ENCODE data around the gene ANKS1B.

The ANKS1B gene

GRCh38 chr12:99110868-99111267 is 873.9 kb downstream of the ANKS1B start:
- no peak overlapping the region for H3K9ac ChIP-seq (ENCODE audit: low read depth, low read length, poor library complexity, severe bottlenecking)
- H3K36me3 ChIP-seq (ENCODE audit: insufficient read depth, low read length): no peaks in the 10 kb centered on the region

GRCh38 chr12:99110212-99110611 is 874.5 kb downstream of the ANKS1B start:
- Histone ChIP-seq H2AFZ (ENCODE audit: low read length) (no peak overlapping the region), H3K27me3 (ENCODE audit: insufficient read depth, low read length, poor library complexity, severe bottlenecking) (no peaks in the 10 kb centered on the region), H4K20me1 (ENCODE audit: insufficient read depth, low read length, poor library complexity, severe bottlenecking) (no peaks in the 10 kb centered on the region), H3K79me2 (ENCODE audit: insufficient read depth, low read length) (no peaks in the 10 kb centered on the region), H3K9me2 (replicated peaks; ENCODE audit: low read depth, low read length) (no peaks in the 10 kb centered on the region), H3F3A (ENCODE audit: low read depth) (no peaks in the 10 kb centered on the region), H3K36me3 (ENCODE audit: insufficient read depth, low read length) (no peaks in the 10 kb centered on the region), H3K4me1 (ENCODE audit: insufficient read depth, low read length, poor library complexity, severe bottlenecking) (no peaks in the 10 kb centered on the region), H3K4me3 (ENCODE audit: low read length, poor library complexity, severe bottlenecking) (no peak overlapping the region), H3K9me3 (ENCODE audit: insufficient read depth, low read depth, low read length) (no peaks in the 10 kb centered on the region), H3K9ac (ENCODE audit: low read depth, low read length, poor library complexity, severe bottlenecking) (no peak overlapping the region), H3K4me2 (ENCODE audit: low read depth, low read length, poor library complexity, severe bottlenecking) (no peak overlapping the region)
- no peak for TF ChIP-seq EZH2phosphoT487 (IDR thresholded peaks at IDR 0.05; ENCODE audit: borderline replicate concordance)
- TF ChIP-seq, protein P1, sequence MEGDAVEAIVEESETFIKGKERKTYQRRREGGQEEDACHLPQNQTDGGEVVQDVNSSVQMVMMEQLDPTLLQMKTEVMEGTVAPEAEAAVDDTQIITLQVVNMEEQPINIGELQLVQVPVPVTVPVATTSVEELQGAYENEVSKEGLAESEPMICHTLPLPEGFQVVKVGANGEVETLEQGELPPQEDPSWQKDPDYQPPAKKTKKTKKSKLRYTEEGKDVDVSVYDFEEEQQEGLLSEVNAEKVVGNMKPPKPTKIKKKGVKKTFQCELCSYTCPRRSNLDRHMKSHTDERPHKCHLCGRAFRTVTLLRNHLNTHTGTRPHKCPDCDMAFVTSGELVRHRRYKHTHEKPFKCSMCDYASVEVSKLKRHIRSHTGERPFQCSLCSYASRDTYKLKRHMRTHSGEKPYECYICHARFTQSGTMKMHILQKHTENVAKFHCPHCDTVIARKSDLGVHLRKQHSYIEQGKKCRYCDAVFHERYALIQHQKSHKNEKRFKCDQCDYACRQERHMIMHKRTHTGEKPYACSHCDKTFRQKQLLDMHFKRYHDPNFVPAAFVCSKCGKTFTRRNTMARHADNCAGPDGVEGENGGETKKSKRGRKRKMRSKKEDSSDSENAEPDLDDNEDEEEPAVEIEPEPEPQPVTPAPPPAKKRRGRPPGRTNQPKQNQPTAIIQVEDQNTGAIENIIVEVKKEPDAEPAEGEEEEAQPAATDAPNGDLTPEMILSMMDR (conservative IDR thresholded peaks at IDR 0.05; ENCODE audit: low read length): no peak

More at GRCh38 chr12:99110868-99111267, 873.9 kb downstream of the ANKS1B start:
- Histone ChIP-seq H3K79me2 (ENCODE audit: insufficient read depth, low read length) (no peaks in the 10 kb centered on the region), H3K9me2 (replicated peaks; ENCODE audit: low read depth, low read length) (no peaks in the 10 kb centered on the region), H3F3A (ENCODE audit: low read depth) (no peaks in the 10 kb centered on the region), H3K9me3 (ENCODE audit: insufficient read depth, low read depth, low read length) (no peaks in the 10 kb centered on the region), H3K4me1 (ENCODE audit: insufficient read depth, low read length, poor library complexity, severe bottlenecking) (no peaks in the 10 kb centered on the region), H3K4me2 (ENCODE audit: low read depth, low read length, poor library complexity, severe bottlenecking) (no peak overlapping the region), H3K27me3 (ENCODE audit: insufficient read depth, low read length, poor library complexity, severe bottlenecking) (no peaks in the 10 kb centered on the region), H2AFZ (ENCODE audit: low read length) (no peak overlapping the region), H4K20me1 (ENCODE audit: insufficient read depth, low read length, poor library complexity, severe bottlenecking) (no peaks in the 10 kb centered on the region), H3K4me3 (ENCODE audit: low read length, poor library complexity, severe bottlenecking) (no peak overlapping the region)
- no peak for TF ChIP-seq EZH2phosphoT487 (IDR thresholded peaks at IDR 0.05; ENCODE audit: borderline replicate concordance)
- TF ChIP-seq, protein P1 (conservative IDR thresholded peaks at IDR 0.05; ENCODE audit: low read length): no peak

DNA sequence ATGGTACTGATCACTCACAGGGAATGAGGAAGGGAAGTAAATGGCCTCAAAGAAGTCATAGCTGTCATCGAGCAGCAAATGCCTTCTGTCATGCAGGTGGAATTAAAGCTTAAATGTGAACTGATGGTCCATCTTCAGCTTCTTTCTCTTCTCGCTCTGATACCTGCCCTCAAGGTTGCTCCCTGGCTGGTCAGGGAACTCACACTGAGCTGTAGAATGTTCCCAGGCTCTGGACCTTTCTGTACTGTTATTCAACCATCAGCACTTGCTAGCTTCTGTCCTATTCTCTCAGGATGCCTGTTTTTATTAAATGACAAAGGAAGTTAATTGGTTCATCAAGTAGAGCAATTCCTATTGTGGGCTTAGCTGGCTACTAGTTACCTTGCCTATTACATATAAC is 875.8 kb downstream of the ANKS1B start:
- Histone ChIP-seq H3F3A (ENCODE audit: low read depth) (no peaks in the 10 kb centered on the region), H3K9me3 (ENCODE audit: insufficient read depth, low read depth, low read length) (no peaks in the 10 kb centered on the region), H3K9me2 (replicated peaks; ENCODE audit: low read depth, low read length) (no peaks in the 10 kb centered on the region), H3K27me3 (ENCODE audit: insufficient read depth, low read length, poor library complexity, severe bottlenecking) (no peaks in the 10 kb centered on the region), H2AFZ (ENCODE audit: low read length) (no peak overlapping the region), H3K9ac (ENCODE audit: low read depth, low read length, poor library complexity, severe bottlenecking) (no peak overlapping the region), H3K79me2 (ENCODE audit: insufficient read depth, low read length) (no peaks in the 10 kb centered on the region), H3K4me3 (ENCODE audit: low read length, poor library complexity, severe bottlenecking) (no peak overlapping the region), H3K4me2 (ENCODE audit: low read depth, low read length, poor library complexity, severe bottlenecking) (no peak overlapping the region), H3K36me3 (ENCODE audit: insufficient read depth, low read length) (no peaks in the 10 kb centered on the region), H4K20me1 (ENCODE audit: insufficient read depth, low read length, poor library complexity, severe bottlenecking) (no peaks in the 10 kb centered on the region), H3K4me1 (ENCODE audit: insufficient read depth, low read length, poor library complexity, severe bottlenecking) (no peaks in the 10 kb centered on the region)
- TF ChIP-seq, protein P1 (conservative IDR thresholded peaks at IDR 0.05; ENCODE audit: low read length): no peak
- TF ChIP-seq EZH2phosphoT487 (IDR thresholded peaks at IDR 0.05; ENCODE audit: borderline replicate concordance): no peak
